ENCODE measurements around the gene LDB2. TPM values are rescaled to one million over a fixed set of nuclear protein-coding genes. Genes with fewer than 3 reads are reported as not detected.

Gene LDB2
- total and polyA plus RNA-seq, 3 donors from 2014 or later: 14.6 to 17.8 (median 15.7) TPM

DNA sequence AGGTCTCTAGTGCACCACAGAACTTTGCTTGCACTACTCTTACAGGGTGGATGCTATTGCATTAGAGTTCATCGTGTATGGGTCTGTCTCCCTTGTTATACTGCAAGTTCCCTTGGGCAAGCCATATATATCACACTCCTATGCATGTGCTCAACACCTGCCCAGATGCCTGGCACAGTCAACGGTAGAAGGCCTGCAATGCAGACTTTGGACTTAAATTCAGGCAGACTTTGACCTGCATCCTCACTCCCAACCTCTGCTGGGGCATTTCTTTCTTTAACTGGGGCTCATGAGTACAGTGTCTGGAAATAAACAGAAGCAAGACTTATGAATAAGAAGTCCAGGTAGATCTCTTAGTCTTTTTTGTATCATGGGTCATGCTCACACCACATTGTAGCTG, 148.2 kb downstream of the LDB2 start:
- no peaks in the 10 kb centered on the region for H3K36me3 ChIP-seq (ENCODE audit: low read depth, missing control alignments)
- WGBS, 2 donors: 92 to 94% methylated on average over 2 of the region's 2 CpGs
- no peak overlapping the region for H3K4me3 ChIP-seq
- no peaks in the 10 kb centered on the region for H3K27me3 ChIP-seq
- no peaks in the 10 kb centered on the region for H3K9me3 ChIP-seq
- no peak for DNase-seq
- TF ChIP-seq, protein P1, sequence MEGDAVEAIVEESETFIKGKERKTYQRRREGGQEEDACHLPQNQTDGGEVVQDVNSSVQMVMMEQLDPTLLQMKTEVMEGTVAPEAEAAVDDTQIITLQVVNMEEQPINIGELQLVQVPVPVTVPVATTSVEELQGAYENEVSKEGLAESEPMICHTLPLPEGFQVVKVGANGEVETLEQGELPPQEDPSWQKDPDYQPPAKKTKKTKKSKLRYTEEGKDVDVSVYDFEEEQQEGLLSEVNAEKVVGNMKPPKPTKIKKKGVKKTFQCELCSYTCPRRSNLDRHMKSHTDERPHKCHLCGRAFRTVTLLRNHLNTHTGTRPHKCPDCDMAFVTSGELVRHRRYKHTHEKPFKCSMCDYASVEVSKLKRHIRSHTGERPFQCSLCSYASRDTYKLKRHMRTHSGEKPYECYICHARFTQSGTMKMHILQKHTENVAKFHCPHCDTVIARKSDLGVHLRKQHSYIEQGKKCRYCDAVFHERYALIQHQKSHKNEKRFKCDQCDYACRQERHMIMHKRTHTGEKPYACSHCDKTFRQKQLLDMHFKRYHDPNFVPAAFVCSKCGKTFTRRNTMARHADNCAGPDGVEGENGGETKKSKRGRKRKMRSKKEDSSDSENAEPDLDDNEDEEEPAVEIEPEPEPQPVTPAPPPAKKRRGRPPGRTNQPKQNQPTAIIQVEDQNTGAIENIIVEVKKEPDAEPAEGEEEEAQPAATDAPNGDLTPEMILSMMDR (IDR thresholded peaks at IDR 0.05): no peak
- TF ChIP-seq POLR2A (IDR thresholded peaks at IDR 0.05): no peak
- intact Hi-C loops (cut with DNase I; ENCODE audit: low total_unique reads): loop anchor here (5.0 kb wide), 1 partner anchor 557 kb away; no protein-coding TSS in a partner anchor
- no peak overlapping the region for H3K27ac ChIP-seq
- no peaks in the 10 kb centered on the region for H3K4me1 ChIP-seq

DNA sequence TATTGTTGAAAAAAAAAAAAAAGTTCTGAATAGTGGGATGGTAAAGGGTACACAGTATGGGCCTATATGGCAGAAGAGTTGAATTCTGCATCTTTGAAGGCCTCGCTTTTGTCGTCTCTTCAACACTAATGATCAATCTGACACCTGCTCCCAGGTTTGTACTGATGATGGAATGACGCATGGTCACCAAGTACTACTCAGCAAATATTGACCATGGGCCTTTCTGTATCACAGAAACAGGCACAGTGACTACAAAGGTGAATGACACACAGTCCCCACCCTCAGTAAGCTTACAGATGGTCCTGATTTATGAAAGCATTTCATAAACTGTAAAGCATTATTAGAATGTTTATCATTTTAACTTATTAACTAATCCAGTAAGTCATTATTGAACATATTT, 152.6 kb downstream of the LDB2 start:
- TF ChIP-seq POLR2A (IDR thresholded peaks at IDR 0.05): no peak
- TF ChIP-seq, protein P1 (IDR thresholded peaks at IDR 0.05): no peak
- no peaks in the 10 kb centered on the region for H3K9me3 ChIP-seq
- no peaks in the 10 kb centered on the region for H3K4me1 ChIP-seq
- H3K36me3 ChIP-seq (ENCODE audit: low read depth, missing control alignments): no peaks in the 10 kb centered on the region
- no peak for DNase-seq
- intact Hi-C loops (cut with DNase I; ENCODE audit: low total_unique reads): no loop called here
- H3K27ac ChIP-seq: no peak overlapping the region
- H3K4me3 ChIP-seq: no peak overlapping the region
- H3K27me3 ChIP-seq: no peaks in the 10 kb centered on the region
- 92 to 96% methylated on average over 3 of the region's 3 CpGs for WGBS, 2 donors

DNA sequence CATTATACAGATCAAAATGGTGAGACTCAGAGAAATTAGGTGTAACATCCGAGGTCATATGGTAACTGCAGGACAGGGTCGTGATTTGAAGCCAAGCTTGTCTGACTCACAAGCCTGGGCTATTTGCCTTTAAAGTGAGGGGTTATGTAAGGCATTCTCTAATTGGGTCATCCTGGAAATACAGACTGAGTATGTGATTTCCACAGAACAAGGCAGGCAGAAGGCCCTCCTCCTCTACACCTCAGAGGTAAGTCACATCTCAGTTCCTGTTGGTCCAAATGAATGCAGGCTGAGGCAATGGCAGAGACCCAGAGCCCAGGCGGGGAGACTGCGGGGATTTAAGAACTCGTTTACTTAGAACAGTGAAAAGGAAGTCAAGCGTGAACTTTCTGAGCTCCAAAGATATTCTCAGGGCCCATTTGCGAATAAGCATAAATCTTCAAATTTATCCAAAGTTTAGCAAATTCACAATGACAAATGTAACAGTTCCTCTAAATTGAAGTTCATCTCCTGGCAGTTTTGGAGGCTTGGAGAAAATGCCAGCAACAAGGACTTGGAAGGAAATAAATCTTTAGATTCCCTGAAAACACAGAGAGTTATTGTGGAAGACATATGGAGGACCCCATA, 153.3 kb downstream of the LDB2 start:
- no peak overlapping the region for H3K4me3 ChIP-seq
- no peaks in the 10 kb centered on the region for H3K9me3 ChIP-seq
- TF ChIP-seq, protein P1 (IDR thresholded peaks at IDR 0.05): no peak
- no peak for TF ChIP-seq POLR2A (IDR thresholded peaks at IDR 0.05)
- no peaks in the 10 kb centered on the region for H3K27me3 ChIP-seq
- H3K4me1 ChIP-seq: no peaks in the 10 kb centered on the region
- peak; percentile 23 for DNase-seq
- intact Hi-C loops (cut with DNase I; ENCODE audit: low total_unique reads): no loop called here
- H3K36me3 ChIP-seq (ENCODE audit: low read depth, missing control alignments): no peaks in the 10 kb centered on the region
- WGBS, 2 donors: 63 to 64% methylated on average over 7 of the region's 7 CpGs
- no peak overlapping the region for H3K27ac ChIP-seq

DNA sequence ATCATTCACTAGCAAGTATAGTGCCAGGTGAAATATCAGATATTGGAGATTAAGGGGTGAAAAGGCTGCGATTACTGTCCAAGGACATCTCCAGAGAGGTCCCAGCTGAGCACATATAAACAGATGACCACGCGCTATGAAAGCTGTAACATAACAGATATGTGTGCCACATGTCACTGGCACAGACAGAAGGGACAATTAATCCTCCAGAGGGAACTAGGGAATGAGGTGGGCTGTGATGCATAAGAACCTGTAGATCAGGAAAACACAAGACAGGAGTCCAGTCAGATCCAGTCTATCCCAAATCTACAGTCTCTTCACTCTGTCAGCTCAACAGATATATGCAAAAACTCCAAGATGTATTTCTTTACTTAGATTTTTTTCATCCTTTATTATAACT, 157.2 kb downstream of the LDB2 start:
- no peak overlapping the region for H3K27ac ChIP-seq
- no peak for TF ChIP-seq POLR2A (IDR thresholded peaks at IDR 0.05)
- TF ChIP-seq, protein P1 (IDR thresholded peaks at IDR 0.05): no peak

More for the DNA sequence above, 157.2 kb downstream of the LDB2 start:
- intact Hi-C loops (cut with DNase I; ENCODE audit: low total_unique reads): no loop called here
- H3K27me3 ChIP-seq: no peaks in the 10 kb centered on the region
- H3K36me3 ChIP-seq (ENCODE audit: low read depth, missing control alignments): no peaks in the 10 kb centered on the region
- no peaks in the 10 kb centered on the region for H3K9me3 ChIP-seq
- no peaks in the 10 kb centered on the region for H3K4me1 ChIP-seq
- 75 to 87% methylated on average over 3 of the region's 3 CpGs for whole genome bisulfite sequencing, 2 donors
- H3K4me3 ChIP-seq: no peak overlapping the region
- no peak for DNase-seq
